Epithelial cell of proximal tubule (primary cell): ENCODE measurements around the gene PLCG2. TPM values are rescaled to one million over a fixed set of nuclear protein-coding genes. Genes with fewer than 3 reads are reported as not detected.
"Not testable (repeated sequence)": the region's sequence is repeated elsewhere in the genome, so short reads cannot be mapped to it uniquely, and the experiment has no call there.

Experiments
- DNase-seq: peaks from one replicate; pipeline ENCODE4 v3.0.0-alpha.2; 2011; ENCODE audit warnings: low read depth
- H3K4me3 ChIP-seq: 2 replicates; pipeline ENCODE4 v1.5.1; 2011; ENCODE audit warnings: low read depth, mild to moderate bottlenecking, low read length
- total RNA-seq: library from RNA; depleted of rRNA; stranded (reverse); fragments of >200 nt; gene quantifications from 2 replicates; pipeline ENCODE4 v1.2.3, GENCODE V29; 2015
- TF ChIP-seq, protein P1 (sequence below): conservative IDR thresholded peaks from 2 replicates; pipeline ENCODE4 v1.5.1; 2012; ENCODE audit warnings: low read depth, mild to moderate bottlenecking, low read length

Gene PLCG2
- total RNA-seq, 1 donor from 2014 or later: 0.58 TPM

GRCh38 chr16:81933361-81933760 is 154.3 kb downstream of the PLCG2 start:
- TF ChIP-seq, protein P1, sequence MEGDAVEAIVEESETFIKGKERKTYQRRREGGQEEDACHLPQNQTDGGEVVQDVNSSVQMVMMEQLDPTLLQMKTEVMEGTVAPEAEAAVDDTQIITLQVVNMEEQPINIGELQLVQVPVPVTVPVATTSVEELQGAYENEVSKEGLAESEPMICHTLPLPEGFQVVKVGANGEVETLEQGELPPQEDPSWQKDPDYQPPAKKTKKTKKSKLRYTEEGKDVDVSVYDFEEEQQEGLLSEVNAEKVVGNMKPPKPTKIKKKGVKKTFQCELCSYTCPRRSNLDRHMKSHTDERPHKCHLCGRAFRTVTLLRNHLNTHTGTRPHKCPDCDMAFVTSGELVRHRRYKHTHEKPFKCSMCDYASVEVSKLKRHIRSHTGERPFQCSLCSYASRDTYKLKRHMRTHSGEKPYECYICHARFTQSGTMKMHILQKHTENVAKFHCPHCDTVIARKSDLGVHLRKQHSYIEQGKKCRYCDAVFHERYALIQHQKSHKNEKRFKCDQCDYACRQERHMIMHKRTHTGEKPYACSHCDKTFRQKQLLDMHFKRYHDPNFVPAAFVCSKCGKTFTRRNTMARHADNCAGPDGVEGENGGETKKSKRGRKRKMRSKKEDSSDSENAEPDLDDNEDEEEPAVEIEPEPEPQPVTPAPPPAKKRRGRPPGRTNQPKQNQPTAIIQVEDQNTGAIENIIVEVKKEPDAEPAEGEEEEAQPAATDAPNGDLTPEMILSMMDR: no peak
- no peak overlapping the region for H3K4me3 ChIP-seq
- no peak for DNase-seq

- H3K4me3 ChIP-seq, DNase-seq: not testable (repeated sequence)
These were observed 155.6 kb downstream of the PLCG2 start for GRCh38 chr16:81934711-81935110.

DNA sequence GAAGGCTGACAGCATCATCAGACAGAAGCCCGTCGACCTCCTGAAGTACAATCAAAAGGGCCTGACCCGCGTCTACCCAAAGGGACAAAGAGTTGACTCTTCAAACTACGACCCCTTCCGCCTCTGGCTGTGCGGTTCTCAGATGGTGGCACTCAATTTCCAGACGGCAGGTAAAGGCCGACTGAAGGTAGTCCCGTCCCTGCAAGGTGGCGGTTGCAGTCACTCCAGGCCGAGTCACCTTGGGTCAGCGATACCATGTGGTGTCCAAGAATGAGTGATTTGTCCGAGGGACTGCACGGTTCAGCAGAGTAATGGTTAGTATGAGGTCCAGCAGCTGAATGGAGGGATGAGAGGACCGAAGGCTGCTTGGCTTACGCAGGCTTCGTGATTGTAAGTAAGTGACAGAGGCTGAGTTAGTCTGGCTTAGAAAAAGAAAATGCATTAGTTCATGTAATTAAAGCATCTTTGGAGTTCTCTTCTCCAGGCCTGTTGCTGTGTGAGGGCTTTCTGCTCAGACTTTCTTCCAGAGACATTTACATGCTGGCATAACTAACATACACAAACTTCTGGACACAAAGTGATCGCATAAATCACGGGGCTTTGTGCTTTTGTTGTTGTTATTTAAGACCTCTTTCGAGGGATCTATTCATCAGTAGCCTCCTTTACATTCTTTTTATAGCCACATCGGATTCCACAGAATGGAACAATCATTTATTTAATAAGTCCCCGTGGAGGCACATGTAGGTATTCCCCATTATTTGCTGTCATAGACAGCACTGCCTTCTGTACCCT is 157.3 kb downstream of the PLCG2 start:
- TF ChIP-seq, protein P1: no peak
- no peak for DNase-seq
- H3K4me3 ChIP-seq: no peak overlapping the region

- TF ChIP-seq, protein P1: no peak
- H3K4me3 ChIP-seq: no peak overlapping the region
- DNase-seq: no peak
These were observed 158.4 kb downstream of the PLCG2 start for GRCh38 chr16:81937305-81938038.

- DNase-seq: no peak
- H3K4me3 ChIP-seq: no peak overlapping the region
These were observed 159.5 kb downstream of the PLCG2 start for GRCh38 chr16:81938326-81939163.

GRCh38 chr16:81939164-81940056 is 160.3 kb downstream of the PLCG2 start:
- no peak overlapping the region for H3K4me3 ChIP-seq
- DNase-seq: no peak
- TF ChIP-seq, protein P1: no peak

More at GRCh38 chr16:81938326-81939163, 159.5 kb downstream of the PLCG2 start:
- TF ChIP-seq, protein P1: no peak
